GM19438 (cell line): ENCODE measurements around the gene PCDHGB5.

Experiments used
- ATAC-seq: cut with Tn5 transposase; IDR thresholded peaks from one replicate; pipeline ENCODE4 v1.9.1; 2021; ENCODE audit warnings: low read depth; ENCODE audit not compliant: unreplicated experiment

PCDHGB5 gene

DNA sequence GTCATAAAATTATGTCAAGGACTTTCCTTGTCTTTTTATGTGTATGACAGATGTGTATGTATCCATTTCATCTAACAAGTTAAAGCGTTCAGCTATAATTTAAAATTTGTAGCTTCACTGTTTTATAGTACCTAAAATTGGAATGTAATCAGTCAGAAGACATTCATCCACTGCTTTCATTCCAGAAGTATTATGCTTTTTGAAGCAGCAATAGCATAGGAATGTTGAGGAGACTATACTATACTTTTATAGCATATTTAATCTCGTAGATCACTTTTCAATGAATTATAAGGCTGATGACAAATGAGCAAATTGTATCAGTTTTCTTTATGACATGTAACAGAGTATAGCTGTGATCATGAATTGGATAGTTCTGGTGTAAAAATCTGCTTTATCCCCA, 39.5 kb downstream of the PCDHGB5 start:
- ATAC-seq: no peak

- ATAC-seq: no peak
Measured at GRCh38 chr5:141439411-141440141, 41.8 kb downstream of the PCDHGB5 start.

GRCh38 chr5:141440341-141440740, 42.6 kb downstream of the PCDHGB5 start:
- no peak for ATAC-seq

DNA sequence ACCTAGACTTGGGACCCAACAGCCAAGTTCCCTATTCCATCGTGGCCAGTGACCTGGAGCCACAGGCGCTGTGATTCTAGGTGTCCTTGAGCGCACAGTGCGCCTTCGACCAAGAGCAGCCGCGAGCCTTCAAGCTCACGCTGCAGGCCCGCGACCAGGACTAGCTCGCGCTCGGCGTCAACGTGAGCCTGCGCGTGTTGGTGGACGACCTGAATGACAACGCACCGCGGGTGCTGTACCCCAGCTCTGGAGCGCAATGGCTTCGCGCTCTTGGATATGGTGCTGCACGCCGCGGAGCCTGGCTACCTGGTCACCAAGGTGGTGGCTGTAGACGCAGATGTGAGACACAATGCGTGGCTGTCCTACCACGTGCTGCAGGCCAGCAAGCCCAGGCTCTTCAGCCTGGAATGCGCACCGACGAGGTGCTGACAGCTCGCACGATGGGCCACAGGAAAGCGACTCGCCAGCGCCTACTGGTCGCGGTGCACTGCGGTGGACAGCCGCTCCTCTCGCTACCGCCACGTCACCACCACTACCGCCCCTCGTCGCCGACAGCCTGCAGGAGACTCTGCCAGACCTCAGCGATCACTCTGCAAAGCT, 43.9 kb downstream of the PCDHGB5 start:
- no peak for ATAC-seq
